Inflammatory macrophage (primary cell): ENCODE results near the gene OPTC.
"Not testable (repeated sequence)": the region's sequence is repeated elsewhere in the genome, so short reads cannot be mapped to it uniquely, and the experiment has no call there.

ENCODE experiments used
- DNase-seq, 2 donors: peaks; one replicate each; pipeline ENCODE4 v3.0.0-alpha.2; 2020 to 2022

The OPTC gene

DNA sequence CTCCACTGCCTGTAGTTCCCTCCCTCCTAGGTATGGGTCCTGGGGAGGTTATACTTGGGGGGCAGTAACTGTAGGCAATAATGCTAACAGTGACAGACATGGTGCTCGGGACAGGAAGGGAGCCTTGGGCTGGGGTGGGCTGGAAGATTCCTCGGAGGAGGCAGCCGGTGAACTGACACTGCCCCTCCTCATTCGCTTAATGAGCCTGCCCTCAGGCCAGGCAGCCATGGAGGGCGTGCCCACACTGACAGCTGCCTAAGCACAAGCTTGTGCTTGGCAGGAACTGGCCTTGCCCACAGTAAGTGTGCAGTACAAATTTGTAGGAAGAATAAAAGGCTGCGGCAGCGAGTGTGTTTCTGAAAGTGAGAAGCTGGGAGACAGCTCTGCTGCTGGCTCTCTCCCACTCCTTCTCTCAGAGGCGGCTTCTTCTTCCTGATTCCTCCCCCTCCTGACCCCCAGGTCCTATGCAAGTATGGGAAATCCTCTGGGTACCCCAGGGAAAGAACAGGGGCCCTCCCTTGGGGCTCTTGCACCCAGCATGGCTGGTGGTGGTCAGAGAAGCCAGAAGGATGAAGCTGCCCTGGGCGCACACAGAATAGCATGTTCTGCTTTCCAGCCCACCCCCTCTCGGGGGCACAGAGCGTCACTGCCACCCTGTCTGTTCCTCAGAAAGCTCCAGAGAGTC lies 23.6 kb downstream of the OPTC start:
- DNase-seq = peak in 1 of 2 donors; percentile 53

DNA sequence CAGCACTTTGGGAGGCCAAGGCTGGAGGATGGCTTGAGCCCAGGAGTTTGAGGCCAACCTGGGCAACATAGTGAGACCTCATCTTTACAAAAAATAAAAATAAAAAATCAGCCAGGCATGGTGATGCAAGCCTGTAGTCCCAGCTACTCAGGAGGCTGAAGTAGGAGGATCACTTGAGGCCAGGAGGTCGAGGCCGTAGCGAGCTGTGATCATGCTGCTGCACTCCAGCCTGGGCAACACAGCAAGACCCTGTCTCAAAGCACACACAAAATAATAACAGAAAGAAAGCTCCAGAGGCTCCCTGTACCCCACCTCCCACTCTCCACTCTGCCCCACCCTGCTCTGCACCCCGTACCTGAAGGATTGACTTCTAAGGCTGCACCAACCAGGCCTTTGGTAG lies 24.2 kb downstream of the OPTC start:
- DNase-seq = not testable (repeated sequence)

DNA sequence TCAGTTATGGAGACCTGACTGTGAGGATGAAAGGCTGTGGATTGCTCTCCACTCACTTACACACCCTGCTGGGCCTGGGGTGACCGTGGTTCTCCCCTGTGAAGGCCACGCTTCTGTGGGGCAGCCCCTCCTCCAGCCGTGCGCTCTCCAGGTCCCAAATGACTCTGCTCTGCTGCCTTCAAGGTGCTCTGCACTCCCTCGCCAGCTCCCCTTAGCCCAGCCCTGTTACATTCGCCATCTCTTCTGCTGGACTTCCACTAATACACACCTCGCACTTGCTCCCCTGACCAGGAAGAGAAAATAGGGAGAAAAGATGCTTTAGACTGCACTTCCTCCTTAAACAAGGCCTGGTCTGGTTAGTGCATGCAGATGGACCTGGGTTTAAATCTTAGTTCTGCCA lies 24.6 kb downstream of the OPTC start:
- no peak for DNase-seq

- no peak for DNase-seq
Observed at GRCh38 chr1:203519053-203519840, 25.3 kb downstream of the OPTC start.

- no peak for DNase-seq
Observed at GRCh38 chr1:203519896-203520295, 25.9 kb downstream of the OPTC start.

DNA sequence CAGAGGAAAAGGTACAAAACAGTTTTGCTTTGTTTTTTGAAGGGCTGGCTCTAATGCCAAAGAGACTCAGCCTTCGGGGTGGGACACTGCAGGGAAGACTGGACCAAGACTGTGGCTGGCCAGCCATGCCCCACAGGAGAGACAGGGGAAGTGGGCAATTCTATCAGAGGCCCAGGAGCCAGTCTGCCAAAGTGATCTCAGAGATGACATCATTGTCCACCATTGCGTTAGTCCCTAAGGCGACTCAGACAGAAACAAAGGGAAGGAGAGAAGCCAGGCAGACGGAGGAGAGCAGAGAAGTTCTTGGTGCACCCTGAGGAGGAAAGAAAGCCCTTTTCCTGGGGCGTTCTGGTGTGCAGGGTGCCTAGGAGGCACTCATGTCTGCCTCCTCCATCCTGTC lies 26.4 kb downstream of the OPTC start:
- DNase-seq = peak; percentile 54 to 65

GRCh38 chr1:203521074-203521794 lies 27.3 kb downstream of the OPTC start:
- no peak for DNase-seq

- no peak for DNase-seq
Observed at GRCh38 chr1:203521812-203522211, 27.9 kb downstream of the OPTC start.

DNA sequence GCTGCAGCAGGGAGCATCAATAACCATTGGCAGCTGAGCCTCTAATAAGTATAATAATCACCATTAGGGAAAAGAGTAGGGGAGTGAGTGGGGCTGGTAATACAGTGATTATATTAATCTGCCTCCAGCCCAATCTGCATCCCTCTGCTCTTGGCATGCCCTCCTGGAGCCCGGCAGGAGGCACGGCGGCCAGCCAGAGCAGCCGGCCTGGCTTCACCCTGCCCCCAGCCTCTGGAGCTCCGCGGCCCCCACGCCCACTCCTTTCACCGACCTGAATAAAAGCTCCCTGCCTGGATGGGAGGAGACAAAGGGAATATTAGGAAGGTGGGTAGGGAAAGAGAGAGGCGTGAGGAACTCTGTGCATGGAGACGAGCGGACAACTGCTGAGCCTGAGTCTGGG lies 28.3 kb downstream of the OPTC start:
- DNase-seq = no peak

DNA sequence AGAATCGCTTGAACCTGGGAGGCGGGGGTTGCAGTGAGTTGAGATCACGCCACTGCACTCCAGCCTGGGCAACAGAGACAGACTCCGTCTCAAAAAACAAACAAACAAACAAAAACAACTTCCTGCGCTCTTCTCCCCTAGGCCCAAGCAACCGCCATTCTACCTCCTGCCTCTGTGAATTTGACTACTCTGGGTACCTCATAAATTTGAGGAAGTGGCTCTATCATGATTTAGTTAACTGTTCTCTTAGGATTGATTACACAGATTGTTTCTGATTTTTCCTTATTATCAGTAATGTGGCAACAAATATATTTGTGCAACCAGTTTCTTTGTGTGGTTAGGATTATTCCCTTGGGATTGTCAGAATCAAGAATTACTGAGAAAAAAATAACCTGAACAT lies 29.7 kb downstream of the OPTC start:
- DNase-seq = no peak

DNA sequence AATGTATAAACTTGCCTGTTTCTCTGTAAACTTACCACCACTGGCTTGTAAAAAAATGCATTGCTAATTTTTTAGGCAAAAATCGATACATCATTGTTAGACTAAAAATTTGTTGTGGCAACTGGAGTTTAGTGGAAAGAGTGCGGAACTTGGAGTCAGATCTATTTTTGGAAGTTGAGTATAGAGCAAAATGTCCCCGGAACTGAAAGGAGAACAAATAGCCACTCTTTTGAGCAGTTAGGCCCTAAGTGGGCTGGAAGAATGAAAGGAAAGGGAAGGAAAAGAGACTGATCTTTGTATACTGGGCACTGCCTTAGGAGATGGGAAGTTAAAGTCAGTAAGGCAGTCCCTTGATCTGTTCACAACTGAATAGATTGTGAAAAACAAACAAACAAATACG lies 30.2 kb downstream of the OPTC start:
- peak; percentile 34 to 42 for DNase-seq

DNA sequence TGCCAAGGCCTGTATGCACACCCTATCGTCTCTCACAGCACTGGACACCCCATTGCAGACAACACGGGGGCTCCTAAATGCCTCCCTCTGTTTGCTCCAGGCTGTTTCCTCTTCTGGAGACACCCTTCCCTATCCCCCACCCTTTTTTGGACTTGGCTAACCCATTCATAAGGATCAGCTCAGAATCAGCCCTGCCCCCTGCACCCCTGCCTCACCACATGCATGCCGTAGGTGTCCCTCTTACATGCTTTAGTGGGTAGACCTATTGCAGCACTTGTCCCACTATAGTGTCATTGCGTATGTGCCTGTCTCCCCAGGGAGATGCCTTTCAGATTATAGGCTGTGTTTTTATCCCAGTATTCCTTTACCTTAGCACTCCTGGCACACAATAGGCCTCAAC lies 30.9 kb downstream of the OPTC start:
- DNase-seq = no peak

DNA sequence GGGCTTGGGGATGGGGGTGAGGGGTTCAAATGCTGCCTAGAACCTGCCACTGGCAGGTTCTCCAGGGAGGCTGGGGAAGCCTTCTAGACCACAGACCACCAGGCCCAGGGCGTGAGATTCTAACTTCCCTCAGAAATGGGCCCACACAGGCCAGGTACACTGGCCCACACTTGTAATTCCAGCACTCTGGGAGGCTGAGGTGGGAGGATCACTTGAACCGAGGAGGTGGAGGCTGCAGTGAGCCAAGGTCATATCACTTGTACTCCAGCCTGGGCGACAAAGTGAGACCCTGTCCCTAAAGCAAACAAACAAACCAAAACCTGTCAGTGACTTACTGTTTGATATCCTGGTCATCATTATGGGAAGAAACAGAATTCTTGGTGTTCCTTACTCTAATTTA lies 31.7 kb downstream of the OPTC start:
- DNase-seq = no peak

- DNase-seq = peak in 1 of 2 donors; percentile 62
Observed at GRCh38 chr1:203526130-203526529, 32.2 kb downstream of the OPTC start.

GRCh38 chr1:203526572-203526971 lies 32.6 kb downstream of the OPTC start:
- DNase-seq = no peak

GRCh38 chr1:203527013-203527412 lies 33.1 kb downstream of the OPTC start:
- DNase-seq = no peak

DNA sequence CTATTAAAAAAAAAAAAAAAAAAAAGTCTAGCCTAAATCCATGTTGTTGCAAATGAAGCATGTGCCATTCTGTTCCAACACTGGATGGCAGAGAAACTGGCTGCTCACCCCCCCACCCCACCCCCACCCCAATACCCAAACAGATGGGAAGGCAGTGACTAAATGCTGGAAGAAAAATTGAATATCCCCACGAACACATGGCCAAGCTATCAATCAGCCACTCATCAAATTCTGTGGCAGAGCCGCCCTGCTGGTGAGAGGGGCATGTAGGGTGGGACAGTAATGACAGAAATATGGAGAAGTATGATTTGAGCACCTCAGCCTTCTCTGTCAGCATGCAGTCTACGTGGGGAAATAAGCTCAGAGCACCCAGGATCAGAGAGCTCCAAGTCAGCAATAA lies 34.1 kb downstream of the OPTC start:
- no peak for DNase-seq

DNA sequence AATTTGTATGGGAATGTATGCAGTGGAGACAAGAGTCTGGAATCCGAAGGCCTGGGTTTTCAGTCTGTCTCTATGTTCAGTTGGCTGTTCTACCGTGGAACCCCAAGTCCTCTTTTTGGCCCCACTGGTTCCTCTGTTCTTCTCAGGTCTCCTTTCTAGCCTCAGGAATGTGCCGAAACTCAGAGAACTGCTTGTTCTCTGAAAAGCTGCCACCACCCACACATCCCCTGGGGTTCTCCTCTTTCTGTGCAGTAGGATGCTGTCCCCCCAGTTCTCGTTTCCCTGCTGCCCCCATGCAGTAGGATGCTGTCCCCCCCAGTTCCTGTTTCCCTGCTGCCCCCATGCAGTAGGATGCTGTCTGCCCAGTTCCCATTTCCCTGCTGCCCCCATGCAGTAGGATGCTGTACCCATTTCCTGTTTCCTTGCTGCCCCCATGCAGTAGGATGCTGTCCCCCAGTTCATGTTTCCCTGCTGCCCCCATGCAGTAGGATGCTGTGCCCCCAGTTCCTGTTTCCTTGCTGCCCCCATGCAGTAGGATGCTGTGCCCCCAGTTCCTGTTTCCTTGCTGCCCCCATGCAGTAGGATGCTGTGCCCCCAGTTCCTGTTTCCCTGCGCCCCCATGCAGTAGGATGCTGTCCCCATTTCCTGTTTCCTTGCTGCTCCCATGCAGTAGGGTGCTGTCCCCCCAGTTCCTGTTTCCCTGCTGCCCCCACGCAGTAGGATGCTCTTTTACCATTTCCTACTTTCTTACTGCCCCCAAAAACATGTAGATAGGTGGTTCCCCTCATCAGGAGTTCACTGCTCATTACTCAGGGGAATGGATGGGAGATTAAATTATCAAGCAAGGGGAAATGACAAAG lies 35.3 kb downstream of the OPTC start:
- peak; percentile 66 to 82 for DNase-seq

GRCh38 chr1:203531063-203531462 lies 37.1 kb downstream of the OPTC start:
- no peak for DNase-seq

DNA sequence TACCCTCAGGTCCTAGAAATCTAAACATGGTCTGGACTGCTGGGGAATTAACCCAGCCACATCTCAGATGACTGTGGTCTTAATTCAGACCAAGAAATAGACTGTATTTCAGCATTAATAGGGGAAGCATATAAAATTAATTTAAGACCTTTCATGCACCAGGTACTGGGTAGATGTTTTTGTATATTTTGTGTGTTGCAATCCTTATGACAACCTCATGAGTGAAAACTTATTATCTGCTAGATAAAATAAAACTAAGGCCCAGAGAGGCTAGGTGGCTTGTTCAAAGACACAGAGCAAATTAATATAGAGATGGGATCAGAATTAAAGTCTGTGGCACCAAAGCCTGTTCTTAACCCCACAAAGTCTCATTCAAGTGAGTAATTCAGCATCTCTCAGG lies 40.1 kb downstream of the OPTC start:
- no peak for DNase-seq

DNA sequence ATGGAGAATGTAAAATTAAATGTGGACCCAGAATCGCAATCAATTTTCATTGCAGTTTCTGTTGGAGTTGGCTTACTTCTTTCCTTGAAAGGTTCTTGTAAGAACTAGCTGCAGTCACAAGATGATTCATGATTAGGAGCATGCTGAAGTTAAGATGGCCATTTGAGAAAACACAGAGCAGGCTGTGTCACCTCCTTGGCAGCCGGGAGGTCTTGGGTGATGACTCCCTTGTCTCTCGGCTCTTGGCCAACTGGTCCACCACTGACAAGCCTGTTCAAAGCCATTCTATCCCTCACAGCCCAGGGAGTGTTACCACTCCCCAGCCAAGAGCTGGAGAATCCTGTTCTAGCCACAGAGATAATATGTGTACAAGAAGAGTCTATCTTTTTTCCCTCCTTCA lies 40.6 kb downstream of the OPTC start:
- no peak for DNase-seq

DNA sequence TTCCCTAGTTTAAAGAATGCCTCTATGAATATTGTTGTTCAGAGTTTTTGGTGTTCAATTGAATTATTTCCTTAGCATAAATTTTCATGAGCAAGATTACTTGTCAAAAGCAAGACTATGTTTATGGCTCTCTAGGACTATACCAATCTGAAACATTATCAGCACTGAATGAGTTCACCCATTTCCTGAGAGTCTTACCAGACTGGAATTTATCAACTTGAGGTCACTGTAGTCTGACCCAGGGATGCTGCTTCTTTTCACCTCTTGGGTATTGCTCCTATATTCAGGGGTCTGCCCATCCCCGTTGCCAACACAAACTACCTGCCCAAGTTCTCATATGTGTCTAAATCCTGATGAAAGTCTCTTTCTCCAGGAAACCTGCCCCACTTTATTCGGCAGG lies 42.6 kb downstream of the OPTC start:
- no peak for DNase-seq

GRCh38 chr1:203536980-203537455 lies 43.1 kb downstream of the OPTC start:
- no peak for DNase-seq
